Hepatocyte (in vitro differentiated cells): ENCODE data around the gene GAGE10. TPM values are rescaled to one million over a fixed set of nuclear protein-coding genes. Genes with fewer than 3 reads are reported as not detected.
A peak's percentile ranks its signal among the peaks of the same experiment; 100 is the strongest.

Source experiments
- DNase-seq: peaks from one replicate; pipeline ENCODE4 v3.0.0-alpha.2; 2016; ENCODE audit warnings: low spot score
- H2AFZ ChIP-seq: fragments of 200-600 bp; sonication (generic); 2 replicates; pipeline ENCODE4 v1.6.0; 2016; ENCODE audit warnings: antibody characterized with exemption, mild to moderate bottlenecking
- H3K27ac ChIP-seq: fragments of 200-600 bp; sonication (generic); 2 replicates; pipeline ENCODE4 v1.5.1; 2016; ENCODE audit warnings: mild to moderate bottlenecking
- H3K27me3 ChIP-seq: fragments of 200-600 bp; sonication (generic); 2 replicates; pipeline ENCODE4 v1.6.1; 2016
- H3K36me3 ChIP-seq: fragments of 200-600 bp; sonication (generic); replicated peaks from 2 replicates; pipeline ENCODE4 v1.5.1; 2016; ENCODE audit warnings: low read depth; ENCODE audit not compliant: insufficient read depth
- H3K4me1 ChIP-seq: fragments of 200-600 bp; sonication (generic); 2 replicates; pipeline ENCODE4 v1.5.1; 2016; ENCODE audit warnings: mild to moderate bottlenecking, moderate library complexity; ENCODE audit not compliant: insufficient read depth
- H3K4me2 ChIP-seq: fragments of 200-600 bp; sonication (generic); 2 replicates; pipeline ENCODE4 v1.6.0; 2016
- H3K4me3 ChIP-seq: fragments of 200-600 bp; sonication (generic); 2 replicates; pipeline ENCODE4 v1.5.1; 2016; ENCODE audit warnings: mild to moderate bottlenecking
- H3K79me2 ChIP-seq: fragments of 200-600 bp; sonication (generic); 2 replicates; pipeline ENCODE4 v1.6.0; 2017; ENCODE audit warnings: mild to moderate bottlenecking
- H3K9me2 ChIP-seq: fragments of 200-600 bp; sonication (generic); replicated peaks from 2 replicates; pipeline ENCODE4 v1.6.0; 2017; ENCODE audit warnings: mild to moderate bottlenecking; ENCODE audit not compliant: insufficient read depth
- H3K9me3 ChIP-seq: fragments of 200-600 bp; sonication (generic); 2 replicates; pipeline ENCODE4 v1.5.1; 2016; ENCODE audit warnings: low read depth, mild to moderate bottlenecking
- H4K20me1 ChIP-seq: fragments of 200-600 bp; sonication (generic); 2 replicates; pipeline ENCODE4 v1.6.0; 2016; ENCODE audit warnings: mild to moderate bottlenecking; ENCODE audit not compliant: insufficient read depth, poor library complexity, severe bottlenecking
- CTCF ChIP-seq: fragments of 200-600 bp; sonication (generic); IDR thresholded peaks from 2 replicates; pipeline ENCODE4 v1.5.1; 2016; ENCODE audit warnings: antibody characterized with exemption, mild to moderate bottlenecking; ENCODE audit not compliant: poor library complexity
- EZH2 ChIP-seq: fragments of 200-600 bp; sonication (generic); IDR thresholded peaks from 2 replicates; pipeline ENCODE4 v1.6.1; 2016; ENCODE audit warnings: antibody characterized with exemption, mild to moderate bottlenecking, borderline replicate concordance
- EZH2phosphoT487 ChIP-seq: fragments of 200-600 bp; sonication (generic); IDR thresholded peaks from one replicate; pipeline ENCODE4 v1.6.1; 2018; ENCODE audit warnings: antibody characterized with exemption, mild to moderate bottlenecking, low read depth, moderate library complexity; ENCODE audit not compliant: unreplicated experiment, severe bottlenecking
- WGBS: methylation state at CpG from one replicate; pipeline ENCODE4 v1.1.6; 2016; ENCODE audit warnings: low lambda C conversion rate; ENCODE audit errors: missing lambda C conversion rate; 5-methylcytosine and 5-hydroxymethylcytosine counted together
- polyA plus RNA-seq: library from polyadenylated mRNA; unstranded; fragments of >200 nt; fragmentation: Nextera tagmentation; extraction: Ambion mirVana; gene quantifications from 2 replicates; pipeline ENCODE4 v1.2.1, GENCODE V29; 2016
- total RNA-seq: library from RNA; depleted of rRNA; stranded (reverse); fragments of >200 nt; gene quantifications from 2 replicates; pipeline ENCODE4 v1.2.3, GENCODE V29; 2014

The GAGE10 gene
- total and polyA plus RNA-seq, 2 experiments from 2014 or later = not detected

DNA sequence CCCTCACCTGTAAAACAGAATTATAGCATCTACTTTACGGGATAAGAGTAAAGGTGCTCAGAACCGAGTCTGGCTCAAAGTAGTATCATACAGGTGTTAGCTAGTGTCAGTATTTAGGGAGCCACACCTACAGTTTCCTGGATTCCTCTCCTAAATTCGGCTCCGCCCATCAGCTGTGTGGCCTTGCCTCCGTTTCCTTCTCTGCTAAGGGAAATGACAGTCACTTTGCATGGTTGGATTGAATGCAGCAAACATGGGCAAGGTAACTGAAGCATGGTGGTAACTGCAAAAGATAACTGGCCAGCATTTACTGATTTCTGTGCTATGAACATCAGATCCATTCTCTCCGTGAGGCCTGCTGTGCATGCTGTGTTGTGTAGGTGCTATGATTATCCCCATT is 31.0 kb upstream of the GAGE10 start:
- Histone ChIP-seq H3K36me3 (no peaks in the 10 kb centered on the region), H3K27ac (no peak overlapping the region), H3K4me1 (peaks cover 6% of the 10 kb centered on the region), H3K9me2 (no peaks in the 10 kb centered on the region), H2AFZ (no peak overlapping the region), H3K4me2 (peak overlapping the region; percentile 88), H4K20me1 (no peaks in the 10 kb centered on the region), H3K4me3 (no peak overlapping the region), H3K79me2 (peaks cover 33% of the 10 kb centered on the region), H3K9me3 (no peaks in the 10 kb centered on the region), H3K27me3 (no peaks in the 10 kb centered on the region)
- WGBS = 73% methylated on average over 6 of the region's 6 CpGs
- DNase-seq = no peak
- TF ChIP-seq CTCF = no peak
- TF ChIP-seq EZH2phosphoT487 = no peak
- no peak for TF ChIP-seq EZH2

DNA sequence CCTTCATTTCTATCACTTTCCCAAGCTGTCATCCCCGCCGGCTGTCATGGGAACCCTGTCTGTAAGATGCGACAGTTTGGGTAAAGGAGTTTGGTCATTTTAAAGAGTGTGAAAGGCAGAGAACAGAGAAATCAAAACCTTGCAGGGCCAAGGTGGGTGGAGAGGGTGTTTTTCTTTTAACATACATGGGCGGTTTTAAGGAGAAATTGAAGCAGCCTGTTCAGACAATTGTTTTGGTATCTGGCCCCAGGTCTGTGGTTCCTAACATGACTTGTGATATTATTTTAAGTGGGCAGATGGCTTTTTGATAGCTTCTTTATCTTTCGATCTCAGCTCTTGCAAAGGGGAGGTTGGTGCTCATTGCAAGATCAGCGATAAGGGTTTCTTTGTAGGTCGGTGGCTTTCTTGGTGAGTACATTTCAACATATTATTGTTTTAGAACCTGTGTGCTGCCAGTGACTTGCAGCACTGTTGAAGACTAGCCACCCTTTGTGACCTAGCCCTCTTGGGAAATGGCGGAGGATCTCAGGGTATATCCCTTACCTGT is 30.2 kb upstream of the GAGE10 start:
- 88% methylated on average over 8 of the region's 8 CpGs for WGBS
- Histone ChIP-seq H3K36me3 (no peaks in the 10 kb centered on the region), H4K20me1 (no peaks in the 10 kb centered on the region)

DNA sequence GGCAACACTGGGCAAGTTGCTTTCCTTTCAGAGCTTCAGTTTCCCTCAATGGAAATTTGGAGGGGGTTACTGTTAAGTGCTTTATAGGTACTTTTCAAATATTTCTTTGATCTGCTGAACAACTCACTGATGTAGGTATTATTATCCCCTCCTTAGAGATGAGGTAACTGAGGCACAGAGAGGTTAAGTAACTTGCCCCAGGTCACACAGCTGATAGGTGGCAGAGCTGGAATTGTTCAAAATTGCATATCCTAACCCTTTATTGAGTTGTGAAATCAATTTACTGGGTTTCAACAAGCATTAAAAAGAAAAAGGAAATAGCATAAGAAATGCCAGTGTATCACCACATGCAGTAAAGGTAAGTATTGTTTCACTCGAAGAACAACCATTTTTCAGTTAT is 27.2 kb upstream of the GAGE10 start:
- H3K4me1 ChIP-seq = peaks cover 3% of the 10 kb centered on the region
- WGBS = 81% methylated on average over 1 of the region's 1 CpG
- no peak overlapping the region for H3K4me2 ChIP-seq
- H3K36me3 ChIP-seq = no peaks in the 10 kb centered on the region
- peaks cover 20% of the 10 kb centered on the region for H3K79me2 ChIP-seq
- H3K9me3 ChIP-seq = no peaks in the 10 kb centered on the region
- no peak overlapping the region for H2AFZ ChIP-seq
- H3K4me3 ChIP-seq = no peak overlapping the region
- no peak for TF ChIP-seq EZH2phosphoT487
- no peak for TF ChIP-seq EZH2
- TF ChIP-seq CTCF = no peak
- H3K27me3 ChIP-seq = no peaks in the 10 kb centered on the region
- no peaks in the 10 kb centered on the region for H3K9me2 ChIP-seq
- no peaks in the 10 kb centered on the region for H4K20me1 ChIP-seq
- H3K27ac ChIP-seq = no peak overlapping the region
- no peak for DNase-seq

More for the DNA sequence above, 30.2 kb upstream of the GAGE10 start:
- TF ChIP-seq EZH2phosphoT487 = no peak
- TF ChIP-seq EZH2 = no peak
- no peak for TF ChIP-seq CTCF
- no peaks in the 10 kb centered on the region for H3K9me2 ChIP-seq
- no peaks in the 10 kb centered on the region for H3K9me3 ChIP-seq
- H3K4me3 ChIP-seq = no peak overlapping the region
- no peak overlapping the region for H3K27ac ChIP-seq
- no peaks in the 10 kb centered on the region for H3K27me3 ChIP-seq
- H3K79me2 ChIP-seq = peaks cover 33% of the 10 kb centered on the region
- peaks cover 6% of the 10 kb centered on the region for H3K4me1 ChIP-seq
- no peak overlapping the region for H2AFZ ChIP-seq
- H3K4me2 ChIP-seq = peak overlapping the region; percentile 88
- DNase-seq = no peak
